SK-N-SH (cell line): ENCODE measurements around the gene VAMP2. TPM values are rescaled to one million over a fixed set of nuclear protein-coding genes. Genes with fewer than 3 reads are reported as not detected.

Experiments
- CTCF ChIA-PET: fragments of 300-600, 350-600 bp; formaldehyde crosslinking; extraction: SDS; loops from one replicate; lab custom pipeline; 2021; lab: Yijun Ruan, JAX
- POLR2A ChIA-PET: fragments of 350-600 bp; sonication (Branson Sonifier 250); formaldehyde crosslinking; extraction: SDS; loops from one replicate; lab custom pipeline; 2020; ENCODE audit warnings: antibody characterized with exemption, inconsistent platforms; lab: Yijun Ruan, JAX
- DNase-seq: peaks from one replicate; pipeline ENCODE4 v3.0.0; 2012
- H2AFZ ChIP-seq: fragments of 200-600 bp; sonication (generic); 2 replicates; pipeline ENCODE4 v1.8.1; 2016; ENCODE audit warnings: antibody characterized with exemption, mild to moderate bottlenecking, low read depth
- H3F3A ChIP-seq: fragments of 200-600 bp; sonication (generic); replicated peaks from 2 replicates; pipeline ENCODE3; 2016; ENCODE audit warnings: antibody characterized with exemption, mild to moderate bottlenecking; ENCODE audit not compliant: insufficient read depth
- H3K27ac ChIP-seq, 2 experiments: fragments of 200-500 bp in 1 of 2; fragments of 200-600 bp in 1 of 2; sonication (Bioruptor generic) in 1 of 2; sonication (generic), shearing (Covaris generic) in 1 of 2; 2 replicates each; pipeline versions ENCODE4 v1.5.1 to v1.6.1; 2014 to 2016; ENCODE audit warnings: low read depth in 2 of 2, inconsistent platforms in 1 of 2, low read length in 1 of 2, mild to moderate bottlenecking in 1 of 2, mixed read lengths in 1 of 2
- H3K27me3 ChIP-seq: fragments of 200-600 bp; sonication (generic), shearing (Covaris generic); 2 replicates; pipeline ENCODE4 v1.6.1; 2016; ENCODE audit warnings: mixed run types; ENCODE audit not compliant: insufficient read depth
- H3K36me3 ChIP-seq, 2 experiments: fragments of 200-500 bp in 1 of 2; fragments of 200-600 bp in 1 of 2; sonication (Bioruptor generic) in 1 of 2; sonication (generic) in 1 of 2; replicated peaks in 1 of 2; 2 replicates each; pipeline versions ENCODE3 to v1.5.1; 2014 to 2016; ENCODE audit warnings: low read length in 1 of 2, mild to moderate bottlenecking in 1 of 2; ENCODE audit not compliant: insufficient read depth in 2 of 2, control insufficient read depth in 1 of 2
- H3K4me1 ChIP-seq, 2 experiments: fragments of 200-500 bp in 1 of 2; fragments of 200-600 bp in 1 of 2; sonication (Bioruptor generic) in 1 of 2; sonication (generic), shearing (Covaris generic) in 1 of 2; 2 replicates each; pipeline versions ENCODE4 v1.5.1 to v1.6.1; 2014 to 2016; ENCODE audit warnings: low read depth in 1 of 2, low read length in 1 of 2, mixed run types in 1 of 2; ENCODE audit not compliant: insufficient read depth in 2 of 2, control insufficient read depth in 1 of 2
- H3K4me2 ChIP-seq: fragments of 200-600 bp; sonication (generic), shearing (Covaris generic); 2 replicates; pipeline ENCODE4 v1.6.1; 2017; ENCODE audit warnings: mixed run types
- H3K4me3 ChIP-seq, 2 experiments: fragments of 200-500 bp in 1 of 2; fragments of 200-600 bp in 1 of 2; sonication (Bioruptor generic) in 1 of 2; sonication (generic), shearing (Covaris generic) in 1 of 2; 2 replicates each; pipeline versions ENCODE4 v1.5.1 to v1.8.1; 2014 to 2016; ENCODE audit warnings: low read depth in 2 of 2, inconsistent platforms in 1 of 2, low read length in 1 of 2, mild to moderate bottlenecking in 1 of 2, mixed read lengths in 1 of 2, moderate library complexity in 1 of 2
- H3K79me2 ChIP-seq: fragments of 200-600 bp; sonication (generic); 2 replicates; pipeline ENCODE4 v1.8.1; 2017; ENCODE audit warnings: mild to moderate bottlenecking; ENCODE audit not compliant: insufficient read depth
- H3K9ac ChIP-seq: fragments of 200-600 bp; sonication (generic); 2 replicates; pipeline ENCODE4 v1.6.1; 2017; ENCODE audit warnings: mixed run types
- H3K9me2 ChIP-seq: fragments of 200-600 bp; sonication (generic); 2 replicates; pipeline ENCODE4 v1.6.1; 2017; ENCODE audit warnings: mixed run types
- H3K9me3 ChIP-seq: fragments of 200-600 bp; sonication (generic); 2 replicates; pipeline ENCODE4 v1.6.1; 2017; ENCODE audit warnings: mixed run types, mild to moderate bottlenecking, moderate library complexity
- H4K20me1 ChIP-seq: fragments of 200-600 bp; sonication (generic); 2 replicates; pipeline ENCODE4 v1.6.1; 2017; ENCODE audit warnings: mild to moderate bottlenecking, mixed run types; ENCODE audit not compliant: insufficient read depth
- CHD2 ChIP-seq: fragments of 150-350 bp; IDR thresholded peaks from 2 replicates; pipeline ENCODE4 v1.6.1; 2018; ENCODE audit warnings: low read length; ENCODE audit not compliant: partially characterized antibody
- ELF1 ChIP-seq: IDR thresholded peaks from 2 replicates; pipeline ENCODE4 v1.4.0; 2012
- EP300 ChIP-seq, 2 experiments: IDR thresholded peaks; 2 replicates each; pipeline versions ENCODE4 v1.4.0 to v1.6.1; 2012; ENCODE audit warnings: borderline replicate concordance in 1 of 2, low read depth in 1 of 2, low read length in 1 of 2
- EZH2phosphoT487 ChIP-seq: fragments of 200-600 bp; sonication (generic); IDR thresholded peaks from 2 replicates; pipeline ENCODE4 v1.6.1; 2017; ENCODE audit warnings: low read depth, mixed run types, mild to moderate bottlenecking, antibody characterized with exemption, moderate library complexity, borderline replicate concordance
- FOSL2 ChIP-seq: IDR thresholded peaks from 2 replicates; pipeline ENCODE4 v1.4.0; 2012; ENCODE audit warnings: low read depth, mild to moderate bottlenecking, moderate library complexity, borderline replicate concordance
- FOXJ3 ChIP-seq: sonication (generic); formaldehyde crosslinking; IDR thresholded peaks from 2 replicates; pipeline ENCODE4 v1.5.1; 2020; ENCODE audit warnings: mild to moderate bottlenecking, missing genetic modification reagents
- FOXM1 ChIP-seq: IDR thresholded peaks from 2 replicates; pipeline ENCODE4 v1.4.0; 2012; ENCODE audit warnings: low read depth, mild to moderate bottlenecking
- GABPA ChIP-seq: IDR thresholded peaks from 2 replicates; pipeline ENCODE4 v1.4.0; 2012; ENCODE audit warnings: low read depth, mild to moderate bottlenecking
- GATA2 ChIP-seq: sonication (generic); formaldehyde crosslinking; IDR thresholded peaks from 2 replicates; pipeline ENCODE4 v1.5.0; 2020; ENCODE audit warnings: mild to moderate bottlenecking, missing genetic modification reagents
- IRF3 ChIP-seq: fragments of 150-350 bp; IDR thresholded peaks from 2 replicates; pipeline ENCODE4 v1.6.1; 2016; ENCODE audit warnings: mild to moderate bottlenecking, low read depth, low read length
- JUND ChIP-seq: IDR thresholded peaks from 2 replicates; pipeline ENCODE4 v1.4.0; 2012
- MAX ChIP-seq: IDR thresholded peaks from 2 replicates; pipeline ENCODE4 v1.4.0; 2012; ENCODE audit warnings: low read depth
- MEF2A ChIP-seq: IDR thresholded peaks from 2 replicates; pipeline ENCODE4 v1.4.0; 2012; ENCODE audit warnings: low read depth, borderline replicate concordance
- MXI1 ChIP-seq: IDR thresholded peaks from 2 replicates; pipeline ENCODE4 v1.6.1; 2012; ENCODE audit warnings: mild to moderate bottlenecking, low read depth, low read length, improper control_type of control experiment
- NFIC ChIP-seq: IDR thresholded peaks from 2 replicates; pipeline ENCODE4 v1.4.0; 2012; ENCODE audit warnings: borderline replicate concordance
- NRF1 ChIP-seq: IDR thresholded peaks from 2 replicates; pipeline ENCODE4 v1.6.1; 2012; ENCODE audit warnings: low read depth, mild to moderate bottlenecking, low read length
- POLR2AphosphoS5 ChIP-seq: IDR thresholded peaks from 2 replicates; pipeline ENCODE4 v1.6.1; 2012; ENCODE audit warnings: low read depth, low read length
- RAD21 ChIP-seq: IDR thresholded peaks from 2 replicates; pipeline ENCODE4 v1.6.1; 2012; ENCODE audit warnings: mild to moderate bottlenecking, low read length
- RCOR1 ChIP-seq: fragments of 150-350 bp; IDR thresholded peaks from 2 replicates; pipeline ENCODE4 v1.6.1; 2017; ENCODE audit warnings: antibody characterized with exemption, low read length
- RFX5 ChIP-seq: IDR thresholded peaks from 2 replicates; pipeline ENCODE4 v1.6.1; 2012; ENCODE audit warnings: mild to moderate bottlenecking, improper control_type of control experiment, low read length
- RXRA ChIP-seq: IDR thresholded peaks from 2 replicates; pipeline ENCODE4 v1.4.0; 2012; ENCODE audit warnings: low read depth, mild to moderate bottlenecking, borderline replicate concordance
- SIN3A ChIP-seq: IDR thresholded peaks from 2 replicates; pipeline ENCODE4 v1.6.1; 2012; ENCODE audit warnings: low read depth, mild to moderate bottlenecking, low read length, moderate library complexity, borderline replicate concordance
- SMC3 ChIP-seq: IDR thresholded peaks from 2 replicates; pipeline ENCODE4 v1.6.1; 2012; ENCODE audit warnings: low read depth, low read length, improper control_type of control experiment
- TAF1 ChIP-seq: IDR thresholded peaks from 2 replicates; pipeline ENCODE4 v1.6.1; 2012; ENCODE audit warnings: low read depth, mild to moderate bottlenecking, low read length, moderate library complexity, borderline replicate concordance
- TCF12 ChIP-seq: IDR thresholded peaks from 2 replicates; pipeline ENCODE4 v1.4.0; 2012
- TEAD4 ChIP-seq: IDR thresholded peaks from 2 replicates; pipeline ENCODE4 v1.4.0; 2012; ENCODE audit warnings: mild to moderate bottlenecking, borderline replicate concordance; ENCODE audit not compliant: insufficient read depth
- USF2 ChIP-seq: fragments of 150-350 bp; IDR thresholded peaks from 2 replicates; pipeline ENCODE4 v1.6.1; 2017; ENCODE audit warnings: antibody characterized with exemption, low read length, low read depth, borderline replicate concordance
- YY1 ChIP-seq: IDR thresholded peaks from 2 replicates; pipeline ENCODE4 v1.4.0; 2012; ENCODE audit warnings: low read depth, mild to moderate bottlenecking
- WGBS: methylation state at CpG from one replicate; pipeline ENCODE4 v1.1.6; 2017; ENCODE audit warnings: low lambda C conversion rate; 5-methylcytosine and 5-hydroxymethylcytosine counted together
- polyA plus RNA-seq, 3 experiments: library from polyadenylated mRNA; depleted of rRNA; stranded (reverse); fragments of >200 nt; gene quantifications; 2 replicates each; pipeline ENCODE4 v1.2.3, GENCODE V29; 2012
- TF ChIP-seq, protein P1 (sequence below): IDR thresholded peaks from 2 replicates; pipeline ENCODE4 v1.4.0; 2012; ENCODE audit warnings: low read depth, borderline replicate concordance
- TF ChIP-seq, protein P2 (sequence below): IDR thresholded peaks from 2 replicates; pipeline ENCODE4 v1.4.0; 2012; ENCODE audit warnings: low read depth, borderline replicate concordance

Gene VAMP2
- polyA plus RNA-seq, 1 of the 3 experiments (the other 2 are of a cell fraction): 42.0 TPM

DNA sequence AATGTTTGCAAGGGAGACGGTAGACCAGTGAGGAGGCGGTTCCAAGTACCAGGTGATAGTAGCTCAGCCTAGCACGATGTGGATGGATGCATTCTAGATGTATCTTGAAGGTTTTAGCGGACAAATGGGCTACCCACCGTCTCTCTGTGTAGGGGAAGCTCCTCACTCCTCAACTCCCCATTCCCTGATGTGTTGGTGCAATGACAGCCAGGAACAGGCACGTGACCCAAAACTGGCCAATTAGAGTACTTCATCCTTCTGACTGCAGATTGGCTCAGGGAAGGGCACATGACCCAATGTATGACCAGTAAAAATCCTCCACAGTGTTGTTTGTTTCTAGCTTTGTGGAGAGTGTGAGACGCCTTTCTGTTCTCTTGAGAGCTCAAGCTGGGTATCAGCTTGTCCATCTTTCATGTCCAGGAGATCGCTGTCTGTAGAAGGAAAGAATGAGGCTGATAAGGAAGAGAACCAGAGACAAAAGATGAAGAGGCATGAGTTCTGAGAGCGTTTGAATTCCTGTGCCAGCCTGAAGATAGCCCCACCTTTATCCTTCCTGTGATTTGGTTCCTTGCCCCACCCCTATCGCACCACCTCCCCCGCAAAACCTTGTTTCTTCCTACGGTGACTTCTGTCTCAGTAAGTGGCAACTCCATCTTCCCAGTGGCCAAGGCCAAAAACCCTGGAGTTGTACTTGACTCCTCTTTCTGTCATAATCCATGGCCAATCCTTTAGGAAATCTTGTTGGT lies 29.5 kb upstream of the VAMP2 start:
- Histone ChIP-seq H3F3A (peaks cover 26% of the 10 kb centered on the region), H3K79me2 (peaks cover 18% of the 10 kb centered on the region; the same call in 1 of the 2 replicates), H3K9me2 (no peaks in the 10 kb centered on the region), H3K9ac (peak overlapping the region; percentile 54), H3K4me3 (peak overlapping the region; percentile 44 to 45), H2AFZ (peak overlapping the region; percentile 74; the same call in 1 of the 2 replicates), H3K9me3 (no peaks in the 10 kb centered on the region), H3K4me2 (peak overlapping the region; percentile 62), H3K27ac (peak overlapping the region; percentile 64 to 90), H3K4me1 (peaks cover 13 to 31% of the 10 kb centered on the region in 2 experiments; a peak in 3 of 4 replicates), H4K20me1 (peaks cover 7% of the 10 kb centered on the region), H3K27me3 (no peaks in the 10 kb centered on the region), H3K36me3 (no peaks in the 10 kb centered on the region)
- POLR2A ChIA-PET: interaction anchor here (0.6 to 3.1 kb wide), 11 partner anchors 12 to 788 kb away, joined by 3 to 22 read pairs (median 4); partner anchors contain the start of genes AURKB, CTC1, HES7 and SLC25A35
- CTCF ChIA-PET: interaction anchor here (0.7 to 2.5 kb wide), 5 partner anchors 13 to 191 kb away, joined by 3 to 8 read pairs (median 3); no protein-coding TSS in a partner anchor
- WGBS: 6% methylated on average over 12 of the region's 12 CpGs
- DNase-seq: peak; percentile 82
- TF ChIP-seq, protein P1, sequence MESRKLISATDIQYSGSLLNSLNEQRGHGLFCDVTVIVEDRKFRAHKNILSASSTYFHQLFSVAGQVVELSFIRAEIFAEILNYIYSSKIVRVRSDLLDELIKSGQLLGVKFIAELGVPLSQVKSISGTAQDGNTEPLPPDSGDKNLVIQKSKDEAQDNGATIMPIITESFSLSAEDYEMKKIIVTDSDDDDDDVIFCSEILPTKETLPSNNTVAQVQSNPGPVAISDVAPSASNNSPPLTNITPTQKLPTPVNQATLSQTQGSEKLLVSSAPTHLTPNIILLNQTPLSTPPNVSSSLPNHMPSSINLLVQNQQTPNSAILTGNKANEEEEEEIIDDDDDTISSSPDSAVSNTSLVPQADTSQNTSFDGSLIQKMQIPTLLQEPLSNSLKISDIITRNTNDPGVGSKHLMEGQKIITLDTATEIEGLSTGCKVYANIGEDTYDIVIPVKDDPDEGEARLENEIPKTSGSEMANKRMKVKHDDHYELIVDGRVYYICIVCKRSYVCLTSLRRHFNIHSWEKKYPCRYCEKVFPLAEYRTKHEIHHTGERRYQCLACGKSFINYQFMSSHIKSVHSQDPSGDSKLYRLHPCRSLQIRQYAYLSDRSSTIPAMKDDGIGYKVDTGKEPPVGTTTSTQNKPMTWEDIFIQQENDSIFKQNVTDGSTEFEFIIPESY: no peak
- TF ChIP-seq SMC3: no peak
- no peak for TF ChIP-seq ELF1
- no peak for TF ChIP-seq RAD21
- TF ChIP-seq TCF12: no peak
- TF ChIP-seq FOXM1: no peak
- TF ChIP-seq CHD2: peak; percentile 22
- TF ChIP-seq MEF2A: no peak
- no peak for TF ChIP-seq JUND
- no peak for TF ChIP-seq EZH2phosphoT487
- TF ChIP-seq FOSL2: no peak
- peak; percentile 90; the same call in 1 of the 2 replicates for TF ChIP-seq MXI1
- no peak for TF ChIP-seq NFIC
- TF ChIP-seq TEAD4: no peak
- TF ChIP-seq USF2: peak; percentile 97
- TF ChIP-seq GABPA: no peak
- TF ChIP-seq YY1: no peak
- TF ChIP-seq, protein P2, sequence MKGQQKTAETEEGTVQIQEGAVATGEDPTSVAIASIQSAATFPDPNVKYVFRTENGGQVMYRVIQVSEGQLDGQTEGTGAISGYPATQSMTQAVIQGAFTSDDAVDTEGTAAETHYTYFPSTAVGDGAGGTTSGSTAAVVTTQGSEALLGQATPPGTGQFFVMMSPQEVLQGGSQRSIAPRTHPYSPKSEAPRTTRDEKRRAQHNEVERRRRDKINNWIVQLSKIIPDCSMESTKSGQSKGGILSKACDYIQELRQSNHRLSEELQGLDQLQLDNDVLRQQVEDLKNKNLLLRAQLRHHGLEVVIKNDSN: peak; percentile 99
- no peak for TF ChIP-seq GATA2 (CRISPR knock-in tag)
- TF ChIP-seq RFX5: peak; percentile 81
- peak; percentile 57; the same call in 1 of the 2 replicates for TF ChIP-seq RCOR1
- no peak for TF ChIP-seq NRF1
- TF ChIP-seq POLR2AphosphoS5: peak; percentile 98
- TF ChIP-seq FOXJ3 (CRISPR knock-in tag): no peak
- peak; percentile 78 for TF ChIP-seq TAF1
- TF ChIP-seq SIN3A: no peak
- TF ChIP-seq EP300 (IDR thresholded peaks at IDR 0.05; ENCODE audit: borderline replicate concordance in 1 of 2, low read depth in 1 of 2, low read length in 1 of 2): no peak
- peak; percentile 51; the same call in 1 of the 2 replicates for TF ChIP-seq MAX
- TF ChIP-seq IRF3: no peak; the same call in 1 of the 2 replicates
- TF ChIP-seq RXRA: no peak
